Mucosa of rectum (tissue), 2 donors: ENCODE data around the gene IFT43.

ENCODE experiments used
- H3K27ac ChIP-seq, 2 donors: one replicate each; pipeline ENCODE4 v1.7.0; 2013; ENCODE audit warnings: inconsistent platforms in 2 of 2, low read depth in 2 of 2, low read length in 2 of 2
- H3K27me3 ChIP-seq, 2 donors: one replicate each; pipeline ENCODE4 v1.7.0; 2013; ENCODE audit warnings: low read length in 2 of 2; ENCODE audit not compliant: control insufficient read depth in 2 of 2, insufficient read depth in 2 of 2
- H3K36me3 ChIP-seq, 2 donors: one replicate each; pipeline ENCODE4 v1.7.0; 2013; ENCODE audit warnings: low read length in 2 of 2; ENCODE audit not compliant: control insufficient read depth in 2 of 2, insufficient read depth in 2 of 2
- H3K4me1 ChIP-seq, 2 donors: one replicate each; pipeline ENCODE4 v1.7.0; 2013; ENCODE audit warnings: low read length in 2 of 2, mild to moderate bottlenecking in 1 of 2; ENCODE audit not compliant: control insufficient read depth in 2 of 2, insufficient read depth in 2 of 2
- H3K4me3 ChIP-seq, 2 donors: one replicate each; pipeline ENCODE4 v1.7.0; 2013; ENCODE audit warnings: low read length in 2 of 2
- H3K9ac ChIP-seq, 2 donors: one replicate each; pipeline ENCODE4 v1.7.0; 2013; ENCODE audit warnings: low read length in 2 of 2, low read depth in 1 of 2, mild to moderate bottlenecking in 1 of 2
- H3K9me3 ChIP-seq, 2 donors: one replicate each; pipeline ENCODE4 v1.7.0; 2013; ENCODE audit warnings: low read length in 2 of 2; ENCODE audit not compliant: control insufficient read depth in 2 of 2
- donor health status: healthy.
- donor health status: Normal muscosa, but diverticular disease.

The IFT43 gene

DNA sequence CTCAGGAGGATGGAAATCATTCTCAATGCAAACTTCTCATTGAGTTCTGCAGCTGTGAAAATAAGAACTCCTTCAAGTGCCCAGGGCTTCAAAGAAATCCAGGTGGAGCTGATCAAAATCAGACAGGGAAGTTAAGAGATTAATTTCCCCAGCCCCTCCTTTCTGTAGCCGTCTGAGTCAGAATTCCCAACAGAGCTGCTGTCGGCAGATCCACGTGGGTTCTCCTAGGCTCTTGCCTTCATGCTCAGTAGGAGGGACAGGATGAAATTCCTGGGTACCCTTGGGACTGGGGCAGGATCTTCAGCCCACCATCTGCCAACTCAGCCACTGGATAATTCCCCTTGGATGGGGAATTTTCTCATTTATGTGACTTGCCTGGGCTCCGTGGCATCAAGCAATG, 17.1 kb upstream of the IFT43 start:
- no peak overlapping the region for H3K4me3 ChIP-seq
- no peak overlapping the region for H3K9ac ChIP-seq
- no peaks in the 10 kb centered on the region for H3K4me1 ChIP-seq
- no peaks in the 10 kb centered on the region for H3K9me3 ChIP-seq
- H3K36me3 ChIP-seq: no peaks in the 10 kb centered on the region
- H3K27me3 ChIP-seq: no peaks in the 10 kb centered on the region
- no peak overlapping the region for H3K27ac ChIP-seq

DNA sequence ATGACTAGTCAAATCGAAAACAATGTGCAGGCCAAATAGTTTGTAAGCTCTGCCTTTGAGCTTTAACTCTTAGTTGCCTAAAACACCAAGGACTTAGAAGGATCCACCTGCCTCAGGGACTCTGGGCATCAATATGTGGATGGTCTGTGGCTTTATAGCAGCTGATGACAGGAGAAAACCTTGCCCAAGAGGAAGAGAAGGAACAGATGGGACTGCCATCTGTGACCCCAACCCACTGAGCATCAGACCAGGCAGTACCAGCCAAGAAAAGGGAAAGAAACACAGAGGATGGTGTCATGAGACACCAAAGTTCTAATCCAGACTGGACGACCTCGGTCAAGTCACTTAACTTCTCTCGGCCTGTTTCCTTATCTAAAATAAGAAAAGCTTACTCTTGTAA, 16.4 kb upstream of the IFT43 start:
- Histone ChIP-seq H3K4me3 (no peak overlapping the region), H3K4me1 (no peaks in the 10 kb centered on the region), H3K9ac (no peak overlapping the region), H3K27me3 (no peaks in the 10 kb centered on the region), H3K9me3 (no peaks in the 10 kb centered on the region), H3K36me3 (no peaks in the 10 kb centered on the region), H3K27ac (no peak overlapping the region)

DNA sequence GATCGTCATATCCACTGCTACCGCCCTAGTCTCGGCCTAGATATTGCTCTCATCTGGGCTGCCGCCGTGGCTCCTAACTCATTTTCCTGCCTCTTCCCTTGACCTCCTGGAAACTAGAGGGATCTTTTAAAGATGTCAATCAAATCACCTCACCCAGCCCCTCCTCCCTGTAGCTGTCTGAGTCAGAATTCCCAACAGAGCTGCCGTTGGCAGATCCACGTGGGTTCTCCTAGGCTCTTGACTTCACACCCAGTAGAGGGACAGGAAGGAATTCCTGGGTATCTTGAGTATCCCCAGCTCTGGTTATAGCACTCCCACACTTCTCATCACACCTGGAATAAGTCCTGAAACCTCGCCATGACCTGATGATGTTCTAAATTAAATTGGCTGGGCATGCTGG, 15.7 kb upstream of the IFT43 start:
- no peak overlapping the region for H3K4me3 ChIP-seq
- H3K9ac ChIP-seq: no peak overlapping the region
- H3K27ac ChIP-seq: no peak overlapping the region
- H3K4me1 ChIP-seq: no peaks in the 10 kb centered on the region
- no peaks in the 10 kb centered on the region for H3K27me3 ChIP-seq
- no peaks in the 10 kb centered on the region for H3K9me3 ChIP-seq
- no peaks in the 10 kb centered on the region for H3K36me3 ChIP-seq

DNA sequence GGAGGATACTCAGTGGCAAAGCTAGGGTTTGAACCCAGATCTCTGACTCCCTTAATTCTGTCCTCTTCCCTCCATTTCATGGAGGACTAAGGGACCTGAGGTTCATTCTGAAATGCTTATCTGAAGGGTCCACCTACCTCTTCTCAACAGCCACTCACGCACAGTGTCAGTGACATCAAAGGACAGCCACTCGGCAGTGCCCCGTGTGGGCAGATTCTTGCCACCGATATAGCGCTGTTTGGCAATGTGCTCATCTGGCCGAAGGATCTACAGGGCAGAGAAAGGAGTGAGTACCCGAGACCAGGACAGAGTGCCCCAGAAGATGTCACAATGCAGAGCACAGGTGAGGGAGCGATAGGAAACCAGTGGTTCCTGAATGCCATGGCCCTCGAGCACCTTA, 14.6 kb upstream of the IFT43 start:
- Histone ChIP-seq H3K9me3 (no peaks in the 10 kb centered on the region), H3K4me1 (no peaks in the 10 kb centered on the region), H3K27ac (no peak overlapping the region), H3K36me3 (no peaks in the 10 kb centered on the region), H3K27me3 (no peaks in the 10 kb centered on the region), H3K9ac (no peak overlapping the region), H3K4me3 (no peak overlapping the region)

DNA sequence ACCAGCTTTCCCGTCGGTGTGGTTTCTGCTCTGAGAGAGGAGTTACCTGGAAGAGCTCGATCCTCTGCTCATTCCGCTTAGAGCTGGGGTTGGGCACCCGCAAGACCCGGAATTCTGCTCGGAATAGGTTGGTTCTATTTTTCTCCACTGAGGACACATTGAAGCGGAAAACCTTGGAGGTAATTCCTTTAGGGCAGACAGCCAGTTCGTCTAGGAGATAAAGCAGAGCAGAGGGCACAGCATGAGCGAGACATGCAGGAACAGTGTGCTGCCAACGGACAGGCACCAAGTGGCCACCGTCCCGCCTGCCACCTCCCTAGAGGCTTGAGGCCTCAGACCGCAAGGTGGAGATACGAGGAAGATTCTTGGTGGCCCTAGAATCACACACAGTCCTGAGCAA, 14.1 kb upstream of the IFT43 start:
- H3K9me3 ChIP-seq: no peaks in the 10 kb centered on the region
- H3K36me3 ChIP-seq: no peaks in the 10 kb centered on the region
- no peak overlapping the region for H3K27ac ChIP-seq
- peaks cover 0 to 2% of the 10 kb centered on the region in 2 donors for H3K4me1 ChIP-seq
- H3K9ac ChIP-seq: no peak overlapping the region
- H3K4me3 ChIP-seq: no peak overlapping the region
- no peaks in the 10 kb centered on the region for H3K27me3 ChIP-seq

DNA sequence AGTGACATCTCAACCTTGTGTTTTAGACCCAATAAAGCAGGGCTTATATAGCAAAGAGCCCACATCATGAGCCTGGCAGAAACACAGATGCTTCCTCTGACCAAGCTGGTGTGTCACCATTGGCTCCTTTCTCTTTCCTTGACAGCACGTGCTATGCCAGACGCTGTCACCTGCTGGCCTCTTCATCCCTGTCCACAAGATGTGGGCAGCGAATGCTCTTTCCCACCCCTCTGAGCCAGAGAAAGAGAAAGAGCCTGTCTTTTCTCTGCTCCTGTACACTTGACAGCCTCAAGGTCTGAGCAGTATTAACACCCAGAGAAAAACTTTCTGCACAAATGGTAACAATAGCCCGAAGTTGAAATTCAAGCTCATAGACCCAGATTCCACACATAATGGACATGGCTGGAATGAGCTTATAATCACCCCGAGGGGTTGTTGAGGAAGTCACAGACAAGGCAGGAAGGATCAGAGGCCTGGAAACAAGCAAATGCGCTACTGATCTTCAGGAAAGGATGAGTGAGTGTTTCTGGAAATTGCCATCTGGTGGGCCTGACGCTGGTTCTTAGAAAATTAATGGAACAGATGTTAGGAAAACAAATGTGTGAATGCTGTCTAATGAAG, 12.7 kb upstream of the IFT43 start:
- no peak overlapping the region for H3K9ac ChIP-seq
- no peak overlapping the region for H3K27ac ChIP-seq
- no peaks in the 10 kb centered on the region for H3K27me3 ChIP-seq
- H3K9me3 ChIP-seq: no peaks in the 10 kb centered on the region
- H3K4me3 ChIP-seq: no peak overlapping the region
- no peaks in the 10 kb centered on the region for H3K36me3 ChIP-seq
- peaks cover 3 to 14% of the 10 kb centered on the region in 2 donors for H3K4me1 ChIP-seq

DNA sequence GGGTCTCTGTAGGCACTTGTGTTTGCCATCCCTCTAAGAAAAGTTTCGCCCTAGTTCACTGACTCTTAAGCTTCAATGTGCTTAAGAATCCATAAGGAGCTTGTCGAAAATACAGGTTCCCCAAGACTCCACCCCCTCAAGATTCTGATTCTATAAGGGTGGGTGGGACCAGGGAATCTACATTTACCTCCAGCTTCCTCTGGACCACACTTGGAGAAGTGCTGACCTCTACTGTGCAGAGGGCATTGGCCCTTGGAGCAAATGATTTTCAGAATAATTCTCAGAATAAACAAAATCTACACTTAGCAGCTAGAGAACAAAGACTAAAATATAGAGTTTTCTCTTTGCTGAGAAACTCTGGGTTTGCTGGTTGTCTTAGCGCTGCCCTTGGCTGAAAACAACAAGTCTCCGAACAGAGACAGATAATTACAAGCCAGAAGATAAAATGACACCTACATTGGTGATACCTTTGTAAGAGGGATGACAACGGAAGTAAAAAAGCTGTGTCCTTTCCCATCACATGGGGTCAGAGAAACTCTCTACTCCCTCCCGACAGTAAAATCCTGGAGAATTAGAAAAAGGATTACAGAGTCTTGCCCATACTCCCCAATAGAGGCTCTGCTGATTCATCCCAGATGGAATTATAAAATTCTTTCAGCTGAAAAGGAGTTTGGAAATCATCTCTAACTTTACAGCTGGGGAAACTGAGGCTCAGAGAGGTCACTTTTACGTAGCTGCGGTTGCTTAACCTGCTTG, 8.6 kb upstream of the IFT43 start:
- Histone ChIP-seq H3K4me3 (no peak overlapping the region), H3K4me1 (peaks cover 21 to 22% of the 10 kb centered on the region in 2 donors), H3K27ac (no peak overlapping the region), H3K27me3 (no peaks in the 10 kb centered on the region), H3K9ac (no peak overlapping the region), H3K36me3 (no peaks in the 10 kb centered on the region), H3K9me3 (no peaks in the 10 kb centered on the region)

DNA sequence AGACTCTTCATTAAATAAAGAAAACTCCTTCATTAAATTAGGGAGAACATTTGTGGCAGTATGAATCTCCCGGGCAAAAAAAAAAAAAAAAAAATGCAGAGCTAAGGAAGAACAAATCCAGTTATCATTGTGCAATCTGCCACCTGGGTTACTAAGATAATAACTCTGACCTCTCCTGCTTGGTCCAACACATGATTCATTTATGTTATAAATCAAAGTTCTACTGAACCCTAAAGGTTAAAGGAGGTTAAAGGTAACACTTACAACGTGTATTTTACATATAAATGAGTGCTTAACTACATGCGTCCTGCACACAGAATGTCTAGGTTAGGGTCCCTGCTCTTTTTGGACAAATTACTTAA, 8.0 kb upstream of the IFT43 start:
- Histone ChIP-seq H3K4me1 (peaks cover 21 to 22% of the 10 kb centered on the region in 2 donors), H3K9ac (no peak overlapping the region), H3K4me3 (no peak overlapping the region), H3K9me3 (no peaks in the 10 kb centered on the region), H3K27ac (peak overlapping the region in 1 of 2 donors; percentile 16), H3K27me3 (no peaks in the 10 kb centered on the region), H3K36me3 (no peaks in the 10 kb centered on the region)

DNA sequence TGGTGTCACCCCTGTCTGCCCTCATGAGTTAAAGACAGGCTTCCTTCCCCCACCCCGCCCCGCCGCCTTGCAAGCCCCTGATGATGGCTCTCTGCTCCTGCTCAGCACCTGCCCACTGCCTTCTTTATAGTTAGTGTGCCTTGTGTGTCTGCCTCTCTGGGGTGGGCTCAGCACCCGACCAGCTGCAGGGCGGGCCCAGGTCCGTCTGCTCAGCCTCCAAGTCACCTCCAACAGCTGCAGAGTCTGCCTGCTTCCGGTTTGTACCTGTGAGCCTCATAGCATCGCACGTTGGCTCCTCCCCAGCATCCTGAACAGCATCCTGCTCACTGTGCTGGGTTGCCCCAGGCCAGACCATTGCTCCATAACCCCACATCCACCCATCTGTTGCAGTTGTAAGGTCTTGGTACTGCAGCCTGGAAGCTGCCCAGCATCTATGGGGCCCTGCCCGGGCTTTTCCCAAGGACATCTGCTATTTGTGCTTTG, 7.3 kb upstream of the IFT43 start:
- H3K9ac ChIP-seq: no peak overlapping the region
- H3K27ac ChIP-seq: peak overlapping the region in 1 of 2 donors; percentile 16
- peaks cover 26% of the 10 kb centered on the region in 2 donors for H3K4me1 ChIP-seq
- no peaks in the 10 kb centered on the region for H3K36me3 ChIP-seq
- no peak overlapping the region for H3K4me3 ChIP-seq
- H3K27me3 ChIP-seq: no peaks in the 10 kb centered on the region
- H3K9me3 ChIP-seq: no peaks in the 10 kb centered on the region

DNA sequence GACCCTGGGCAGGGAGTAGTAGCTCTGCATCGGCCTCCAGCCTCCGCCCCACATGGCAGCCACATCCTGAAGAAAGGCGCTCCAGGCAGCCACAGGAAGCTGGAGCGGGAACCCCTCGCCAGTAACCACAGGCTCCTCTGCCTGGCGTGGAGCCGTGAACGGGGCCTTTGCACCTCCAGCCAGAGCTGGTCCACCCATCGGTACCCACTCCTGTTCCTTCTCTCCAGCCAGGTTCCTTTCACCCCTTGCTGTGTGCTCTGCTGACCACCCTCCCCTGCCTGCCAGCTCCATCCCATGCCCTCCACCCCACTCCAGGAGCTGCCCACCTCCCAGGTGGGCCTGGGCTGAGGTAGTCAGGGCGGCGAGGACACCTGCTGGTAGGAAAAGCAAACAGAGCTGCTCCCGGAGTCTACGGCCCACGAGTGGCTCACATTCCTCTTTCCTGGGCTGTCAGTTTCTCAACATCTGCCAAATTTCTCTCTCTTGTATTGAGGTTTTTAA, 6.4 kb upstream of the IFT43 start:
- H3K4me1 ChIP-seq: peaks cover 26% of the 10 kb centered on the region in 2 donors

More for the DNA sequence above, 6.4 kb upstream of the IFT43 start:
- Histone ChIP-seq H3K27ac (no peak overlapping the region), H3K36me3 (no peaks in the 10 kb centered on the region), H3K4me3 (no peak overlapping the region), H3K27me3 (no peaks in the 10 kb centered on the region), H3K9ac (no peak overlapping the region), H3K9me3 (no peaks in the 10 kb centered on the region)
